ENCODE results near the gene IGSF22. TPM values are rescaled to one million over a fixed set of nuclear protein-coding genes. Genes with fewer than 3 reads are reported as not detected.

IGSF22 gene
- total RNA-seq, 4 donors from 2014 or later: not detected

DNA sequence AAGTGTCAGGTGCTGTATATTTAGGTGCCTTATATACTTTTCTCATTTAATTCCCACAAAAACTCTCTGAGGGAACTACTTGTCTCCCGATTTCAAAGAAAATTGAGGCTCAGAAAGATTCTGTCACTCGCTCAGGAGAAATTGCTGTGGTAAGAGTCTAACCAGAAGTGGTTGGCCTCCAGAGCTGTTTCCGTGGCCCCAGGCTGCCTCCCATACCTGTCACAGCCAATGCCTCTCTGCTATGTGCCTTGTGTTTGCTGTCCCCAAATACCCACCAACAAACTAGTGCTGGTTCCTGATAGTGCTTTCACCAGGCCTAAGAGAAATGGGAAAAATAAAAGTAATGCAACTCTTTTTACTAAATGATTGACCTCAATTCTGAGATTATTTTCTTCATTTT lies 48.4 kb downstream of the IGSF22 start:
- no peak for TF ChIP-seq CTCF (IDR thresholded peaks at IDR 0.05; ENCODE audit: low read depth)

GRCh38 chr11:18676803-18677202 lies 49.2 kb downstream of the IGSF22 start:
- TF ChIP-seq CTCF (IDR thresholded peaks at IDR 0.05; ENCODE audit: low read depth): no peak

GRCh38 chr11:18671246-18671645 lies 54.7 kb downstream of the IGSF22 start:
- no peak for TF ChIP-seq CTCF (IDR thresholded peaks at IDR 0.05; ENCODE audit: low read depth)

DNA sequence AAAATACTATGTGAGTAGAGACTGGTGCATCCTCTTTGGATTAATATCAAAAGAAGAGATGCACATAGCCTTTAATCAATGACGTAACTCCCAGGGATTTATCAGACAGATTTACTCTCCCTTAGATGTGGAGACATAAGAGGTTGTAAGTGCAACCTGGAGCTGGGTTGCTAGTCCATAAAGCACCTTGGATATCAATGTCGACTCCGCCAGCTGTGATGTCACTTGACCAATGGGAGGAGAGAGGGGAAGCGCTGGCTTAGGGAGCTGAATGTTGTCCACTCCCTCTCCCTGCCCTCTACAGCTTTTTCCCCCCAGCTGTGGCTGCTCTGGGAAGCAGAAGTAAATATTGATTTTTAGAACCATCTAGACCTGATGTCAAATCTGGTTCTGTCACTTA lies 56.3 kb downstream of the IGSF22 start:
- no peak for TF ChIP-seq CTCF (IDR thresholded peaks at IDR 0.05; ENCODE audit: low read depth)

DNA sequence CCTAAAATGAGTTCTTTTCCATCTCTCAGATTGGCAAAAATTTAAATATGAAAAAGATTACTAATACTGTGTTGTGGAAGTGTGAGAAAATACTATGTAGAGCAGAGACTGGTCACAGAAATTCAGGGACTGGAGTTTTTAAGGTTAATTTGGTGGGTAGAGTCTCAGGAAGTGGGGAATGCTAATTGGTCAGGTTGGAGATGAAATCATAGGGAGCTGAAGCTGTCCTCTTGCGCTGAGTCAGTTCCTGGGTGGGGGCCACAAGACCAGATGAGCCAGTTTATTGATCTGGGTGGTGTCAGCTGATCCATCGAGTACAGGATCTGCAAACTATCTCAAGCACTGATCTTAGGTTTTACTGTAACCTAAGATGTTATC lies 56.8 kb downstream of the IGSF22 start:
- no peak for TF ChIP-seq CTCF (IDR thresholded peaks at IDR 0.05; ENCODE audit: low read depth)

DNA sequence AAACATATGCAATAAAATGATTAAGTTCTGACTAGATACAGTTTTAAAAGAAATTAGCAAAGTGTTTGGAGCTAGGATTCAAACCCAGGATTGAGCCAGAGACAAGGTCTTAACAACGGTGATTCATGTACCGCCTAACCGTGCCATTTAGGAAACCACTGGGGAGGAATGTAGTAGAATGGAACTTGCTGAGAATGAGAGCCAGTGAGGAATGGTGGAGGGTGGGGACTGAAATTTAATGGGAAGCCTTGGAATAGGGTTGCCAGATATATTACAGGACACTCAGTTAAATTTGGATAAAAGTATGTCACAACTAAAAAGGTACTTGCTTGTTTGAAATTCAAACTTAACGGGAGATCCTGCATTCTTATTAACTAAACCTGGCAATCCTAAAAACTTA lies 57.9 kb downstream of the IGSF22 start:
- TF ChIP-seq CTCF (IDR thresholded peaks at IDR 0.05; ENCODE audit: low read depth): no peak

DNA sequence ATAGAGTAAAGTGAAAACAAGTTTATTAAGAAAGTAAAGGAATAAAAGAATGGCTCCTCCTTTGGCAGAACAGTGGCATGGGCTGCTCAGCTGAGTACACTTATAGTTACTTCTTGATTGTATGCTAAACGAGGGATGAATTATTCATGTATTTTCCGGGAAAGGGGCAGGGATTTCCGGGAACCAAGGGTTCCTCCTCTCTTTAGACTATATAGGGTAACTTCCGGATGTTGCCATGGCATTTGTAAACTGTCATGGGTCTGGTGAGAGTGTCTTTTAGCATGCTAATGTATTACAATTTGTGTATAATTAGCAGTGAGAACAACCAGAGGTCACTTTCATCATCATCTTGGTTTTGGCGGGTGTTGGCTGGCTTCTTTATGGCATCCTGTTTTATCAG lies 68.3 kb downstream of the IGSF22 start:
- TF ChIP-seq CTCF (IDR thresholded peaks at IDR 0.05; ENCODE audit: low read depth): no peak

Other genes with a start within 250 kb of the IGSF22 start
- 100 to 1,000 TPM in 1 of 4 donors, 10 to 100 TPM in 3; 62.1 to 134 (median 79.7) TPM for gene TSG101, start 199.2 kb downstream of the IGSF22 start, total RNA-seq
- gene UEVLD, start 137.5 kb downstream of the IGSF22 start, total RNA-seq: 10 to 100 TPM; 18.6 to 67.0 (median 29.8) TPM
- gene MISFA, start 126.4 kb downstream of the IGSF22 start, total RNA-seq: 1 to 10 TPM in 3 of 4 donors, not detected in 1; 1.5 to 5.3 (median 3.1) TPM
- gene SPTY2D1, start 91.8 kb downstream of the IGSF22 start, total RNA-seq: 10 to 100 TPM; 16.7 to 22.6 (median 20.2) TPM
- gene TMEM86A, start 27.4 kb downstream of the IGSF22 start, total RNA-seq: 10 to 100 TPM in 2 of 4 donors, 1 to 10 TPM in 2; 3.4 to 16.1 (median 10.1) TPM
- under 1 TPM in 3 of 4 donors, not detected in 1; 0.38 to 0.65 (median 0.44) TPM for gene PTPN5, start 65.6 kb upstream of the IGSF22 start, total RNA-seq
- not detected for gene MRGPRX1, start 213.2 kb upstream of the IGSF22 start, total RNA-seq

Measured in subcutaneous adipose tissue (tissue), 4 donors.